CD4-positive, alpha-beta T cell treated with Interleukin-15 for 4 hours (primary cell): ENCODE data around the gene PPP1R2C.

Source experiments
- DNase-seq: peaks from one replicate; pipeline ENCODE4 v3.0.0-alpha.2; 2020; ENCODE audit warnings: low spot score

PPP1R2C gene

GRCh38 chrX:42778096-42778495 is at the start of gene PPP1R2C:
TSS of gene PPP1R2C (minus strand) at chrX:42778163. CDS start at chrX:42778079, 84 bp downstream.
- no peak for DNase-seq

GRCh38 chrX:42825201-42825600 is 47.2 kb upstream of the PPP1R2C start:
- no peak for DNase-seq

- no peak for DNase-seq
Observed at GRCh38 chrX:42824541-42824940, 46.6 kb upstream of the PPP1R2C start.

- no peak for DNase-seq
Observed at GRCh38 chrX:42823443-42823842, 45.5 kb upstream of the PPP1R2C start.

GRCh38 chrX:42821803-42822443 is 44.0 kb upstream of the PPP1R2C start:
- DNase-seq: no peak

- no peak for DNase-seq
Observed at GRCh38 chrX:42818151-42818921, 40.4 kb upstream of the PPP1R2C start.

- no peak for DNase-seq
Observed at GRCh38 chrX:42809569-42809968, 31.6 kb upstream of the PPP1R2C start.

- no peak for DNase-seq
Observed at GRCh38 chrX:42807393-42807792, 29.4 kb upstream of the PPP1R2C start.

GRCh38 chrX:42804524-42804923 is 26.6 kb upstream of the PPP1R2C start:
- no peak for DNase-seq

GRCh38 chrX:42803320-42803719 is 25.4 kb upstream of the PPP1R2C start:
- DNase-seq: no peak

- DNase-seq: no peak
Observed at GRCh38 chrX:42797651-42798269, 19.8 kb upstream of the PPP1R2C start.

GRCh38 chrX:42783451-42783850 is 5.5 kb upstream of the PPP1R2C start:
- no peak for DNase-seq

GRCh38 chrX:42776195-42776594 is 1.8 kb downstream of the PPP1R2C start:
- no peak for DNase-seq

GRCh38 chrX:42772874-42773273 is 5.1 kb downstream of the PPP1R2C start:
- DNase-seq: no peak

- DNase-seq: no peak
Observed at GRCh38 chrX:42771506-42772335, 6.2 kb downstream of the PPP1R2C start.

- DNase-seq: no peak
Observed at GRCh38 chrX:42770566-42770965, 7.4 kb downstream of the PPP1R2C start.

GRCh38 chrX:42759881-42760280 is 18.1 kb downstream of the PPP1R2C start:
- no peak for DNase-seq

- DNase-seq: no peak
Observed at GRCh38 chrX:42755815-42756214, 22.1 kb downstream of the PPP1R2C start.

- no peak for DNase-seq
Observed at GRCh38 chrX:42754603-42755002, 23.4 kb downstream of the PPP1R2C start.

GRCh38 chrX:42754115-42754514 is 23.8 kb downstream of the PPP1R2C start:
- DNase-seq: no peak

GRCh38 chrX:42752730-42753129 is 25.2 kb downstream of the PPP1R2C start:
- no peak for DNase-seq

- no peak for DNase-seq
Observed at GRCh38 chrX:42751573-42751972, 26.4 kb downstream of the PPP1R2C start.
